Measurements from ENCODE around the gene DNLZ.

DNA sequence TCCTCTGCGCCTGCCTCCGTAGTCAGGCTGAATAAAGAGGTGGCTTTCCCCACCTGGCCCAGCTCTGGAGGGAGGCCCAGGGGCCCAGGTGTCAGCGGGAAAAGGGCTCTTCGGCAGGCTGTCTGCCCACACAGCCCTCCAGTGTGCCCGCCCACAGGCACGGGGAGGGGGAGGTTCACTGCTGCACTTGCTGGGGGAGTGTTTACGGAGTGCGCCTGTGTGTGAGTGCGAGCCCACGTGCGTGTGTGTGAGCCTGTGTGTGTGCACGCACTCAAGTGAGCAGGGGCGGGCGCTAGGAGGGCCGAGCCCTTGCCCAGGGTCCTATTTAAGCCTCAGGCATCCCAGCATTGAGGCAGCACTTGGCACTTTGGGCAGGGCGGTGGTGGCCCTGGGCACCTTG is 10.9 kb downstream of the DNLZ start:
- TF ChIP-seq EZH2 (IDR thresholded peaks at IDR 0.05; ENCODE audit: low read length, missing control alignments), result no peak
- TF ChIP-seq, protein P1, sequence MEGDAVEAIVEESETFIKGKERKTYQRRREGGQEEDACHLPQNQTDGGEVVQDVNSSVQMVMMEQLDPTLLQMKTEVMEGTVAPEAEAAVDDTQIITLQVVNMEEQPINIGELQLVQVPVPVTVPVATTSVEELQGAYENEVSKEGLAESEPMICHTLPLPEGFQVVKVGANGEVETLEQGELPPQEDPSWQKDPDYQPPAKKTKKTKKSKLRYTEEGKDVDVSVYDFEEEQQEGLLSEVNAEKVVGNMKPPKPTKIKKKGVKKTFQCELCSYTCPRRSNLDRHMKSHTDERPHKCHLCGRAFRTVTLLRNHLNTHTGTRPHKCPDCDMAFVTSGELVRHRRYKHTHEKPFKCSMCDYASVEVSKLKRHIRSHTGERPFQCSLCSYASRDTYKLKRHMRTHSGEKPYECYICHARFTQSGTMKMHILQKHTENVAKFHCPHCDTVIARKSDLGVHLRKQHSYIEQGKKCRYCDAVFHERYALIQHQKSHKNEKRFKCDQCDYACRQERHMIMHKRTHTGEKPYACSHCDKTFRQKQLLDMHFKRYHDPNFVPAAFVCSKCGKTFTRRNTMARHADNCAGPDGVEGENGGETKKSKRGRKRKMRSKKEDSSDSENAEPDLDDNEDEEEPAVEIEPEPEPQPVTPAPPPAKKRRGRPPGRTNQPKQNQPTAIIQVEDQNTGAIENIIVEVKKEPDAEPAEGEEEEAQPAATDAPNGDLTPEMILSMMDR (conservative IDR thresholded peaks at IDR 0.05 in 1 of 2, IDR thresholded peaks at IDR 0.05 in 1 of 2; ENCODE audit: low read depth in 1 of 2, low read length in 2 of 2), result no peak

Data from fibroblast of lung (primary cell).